ENCODE data around the gene MT3.
A peak's percentile ranks its signal among the peaks of the same experiment; 100 is the strongest.

The MT3 gene

GRCh38 chr16:56625943-56626654 is 36.8 kb downstream of the MT3 start:
- H3K27ac ChIP-seq: peak overlapping the region; percentile 90
- no peak for TF ChIP-seq CTCF (conservative IDR thresholded peaks at IDR 0.05; ENCODE audit: low read depth)
- CTCF ChIA-PET: interaction anchor here (0.6 to 1.1 kb wide), 3 partner anchors 25 to 76 kb away, joined by 3 to 5 read pairs (median 3); no protein-coding TSS in a partner anchor
- DNase-seq (ENCODE audit: low spot score): no peak
- POLR2A ChIA-PET (ENCODE audit: low non-redundant PET): interaction anchor here (0.7 to 2.4 kb wide), 6 partner anchors 15 to 63 kb away, joined by 4 to 14 read pairs (median 7); partner anchors contain the start of gene MT2A

- H3K27ac ChIP-seq: peak overlapping the region; percentile 90
- CTCF ChIA-PET: interaction anchor here (0.7 to 0.9 kb wide), 2 partner anchors 47 to 75 kb away, joined by 3 read pairs; no protein-coding TSS in a partner anchor
- DNase-seq (ENCODE audit: low spot score): no peak
- TF ChIP-seq CTCF (conservative IDR thresholded peaks at IDR 0.05; ENCODE audit: low read depth): no peak
- POLR2A ChIA-PET (ENCODE audit: low non-redundant PET): interaction anchor here (0.7 to 2.4 kb wide), 3 partner anchors 12 to 20 kb away, joined by 3 to 14 read pairs (median 11); no protein-coding TSS in a partner anchor
Measured at GRCh38 chr16:56626685-56627084, 37.4 kb downstream of the MT3 start.

GRCh38 chr16:56628486-56629350 is 39.4 kb downstream of the MT3 start:
- no peak for DNase-seq (ENCODE audit: low spot score)
- no peak for TF ChIP-seq CTCF (conservative IDR thresholded peaks at IDR 0.05; ENCODE audit: low read depth)
- POLR2A ChIA-PET (ENCODE audit: low non-redundant PET): interaction anchor here (0.6 kb wide), 1 partner anchor 1520 kb away, joined by 3 read pairs; no protein-coding TSS in a partner anchor
- CTCF ChIA-PET: no interaction called here
- H3K27ac ChIP-seq: peak overlapping the region; percentile 90

GRCh38 chr16:56629531-56629930 is 40.2 kb downstream of the MT3 start:
- no peak for TF ChIP-seq CTCF (conservative IDR thresholded peaks at IDR 0.05; ENCODE audit: low read depth)
- CTCF ChIA-PET: no interaction called here
- POLR2A ChIA-PET (ENCODE audit: low non-redundant PET): no interaction called here
- DNase-seq (ENCODE audit: low spot score): no peak
- H3K27ac ChIP-seq: peak overlapping the region; percentile 90

GRCh38 chr16:56630134-56630533 is 40.8 kb downstream of the MT3 start:
- H3K27ac ChIP-seq: peak overlapping the region; percentile 90; the same call in 1 of the 2 replicates
- no peak for DNase-seq (ENCODE audit: low spot score)
- TF ChIP-seq CTCF (conservative IDR thresholded peaks at IDR 0.05; ENCODE audit: low read depth): no peak
- ChIA-PET POLR2A (ENCODE audit: low non-redundant PET) (no interaction called here), CTCF (interaction anchor here (0.6 to 1.1 kb wide), 2 partner anchors 44 to 72 kb away, joined by 3 read pairs; no protein-coding TSS in a partner anchor)

GRCh38 chr16:56631197-56631596 is 41.9 kb downstream of the MT3 start:
- DNase-seq (ENCODE audit: low spot score): no peak
- H3K27ac ChIP-seq: no peak overlapping the region
- POLR2A ChIA-PET (ENCODE audit: low non-redundant PET): no interaction called here
- TF ChIP-seq CTCF (conservative IDR thresholded peaks at IDR 0.05; ENCODE audit: low read depth): no peak
- CTCF ChIA-PET: no interaction called here

Measured in RWPE1 (cell line).